GM12872 (cell line): ENCODE measurements around the gene EIF4H.

Source experiments
- CTCF ChIP-seq: IDR thresholded peaks from 3 replicates; pipeline ENCODE4 v1.5.1; 2011; ENCODE audit warnings: low read depth, mild to moderate bottlenecking, low read length, moderate library complexity; ENCODE audit not compliant: insufficient read depth

The EIF4H gene

DNA sequence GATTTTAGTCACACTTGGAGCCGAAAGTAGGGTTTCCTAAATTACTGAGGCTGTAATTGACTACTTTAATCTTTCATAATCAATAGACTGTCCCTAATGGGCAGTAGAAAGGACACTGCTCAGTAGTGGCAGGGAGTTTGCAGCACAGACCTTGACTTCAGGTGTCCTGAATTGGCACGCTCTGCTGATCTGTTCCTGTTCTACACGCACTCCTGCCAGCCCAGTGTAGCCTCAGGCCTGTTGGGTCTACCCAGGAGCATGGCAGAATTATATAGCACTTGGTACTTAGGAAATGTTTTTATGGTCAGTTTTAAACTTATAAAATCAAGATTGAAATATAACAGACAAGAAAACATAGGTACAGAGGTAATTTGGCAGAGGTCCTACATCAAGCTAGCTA, 9.0 kb downstream of the EIF4H start:
- no peak for TF ChIP-seq CTCF

GRCh38 chr7:74183653-74184450, 9.7 kb downstream of the EIF4H start:
- TF ChIP-seq CTCF = peak; percentile 48

DNA sequence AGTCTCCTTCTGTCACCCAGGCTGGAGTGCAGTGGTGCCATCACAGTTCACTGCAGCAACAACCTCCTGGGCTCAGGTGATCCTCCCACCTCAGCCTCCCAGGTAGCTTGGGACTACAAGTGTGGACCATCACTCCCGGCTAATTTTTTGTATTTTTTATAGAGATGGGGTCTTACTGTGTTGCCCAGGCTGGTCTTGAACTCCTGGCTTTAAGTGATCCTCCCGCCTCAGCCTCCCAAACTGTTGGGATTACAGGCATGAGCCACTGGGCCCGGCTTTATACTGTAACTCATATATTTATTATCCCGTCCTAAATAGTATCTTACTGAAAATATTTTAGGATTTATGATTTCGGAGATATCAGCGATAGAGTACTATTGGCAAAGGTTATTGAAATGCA, 10.9 kb downstream of the EIF4H start:
- no peak for TF ChIP-seq CTCF

DNA sequence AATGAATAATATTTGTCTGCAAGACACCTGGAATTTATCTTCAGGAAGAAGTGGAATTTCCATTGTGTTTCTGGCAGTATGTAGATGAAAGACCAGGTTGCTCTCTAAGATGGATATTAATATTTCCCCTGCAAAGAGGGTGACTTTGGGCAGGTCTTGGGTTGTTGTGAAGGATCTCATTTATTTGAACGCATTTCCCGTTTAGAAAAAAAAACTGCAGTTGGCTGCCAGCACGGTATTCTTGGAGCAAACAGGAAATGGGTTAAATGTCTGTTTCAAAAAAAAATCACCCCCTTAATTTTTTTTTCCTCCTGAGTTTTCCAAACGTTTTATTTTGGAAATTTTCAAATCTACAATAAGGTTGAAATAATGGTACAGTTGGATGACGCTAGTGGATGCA, 11.5 kb downstream of the EIF4H start:
- no peak for TF ChIP-seq CTCF

GRCh38 chr7:74187915-74188675, 13.9 kb downstream of the EIF4H start:
- TF ChIP-seq CTCF = no peak

- TF ChIP-seq CTCF = no peak
Measured at GRCh38 chr7:74190259-74190658, 16.1 kb downstream of the EIF4H start.

DNA sequence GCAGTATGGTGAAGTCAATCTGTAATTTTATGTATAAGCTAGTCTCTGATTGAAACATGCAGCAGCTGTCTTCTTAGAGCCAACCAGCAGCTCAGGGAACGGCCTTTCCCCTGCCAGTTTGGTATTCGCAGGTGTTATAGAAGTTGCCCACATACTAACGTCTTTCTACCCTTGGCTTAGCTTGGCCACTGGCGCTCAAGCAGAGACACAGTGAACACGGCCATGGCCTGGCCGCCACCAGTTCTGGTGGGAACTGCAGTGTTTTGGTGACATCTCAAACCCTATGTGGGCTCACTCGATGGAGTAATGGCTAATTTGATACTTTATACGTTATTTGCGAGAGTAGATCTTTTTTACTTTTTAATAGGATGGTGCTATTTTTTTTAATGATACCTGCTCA, 17.1 kb downstream of the EIF4H start:
- no peak for TF ChIP-seq CTCF
